ENCODE measurements around the gene CRTC3.
"Not testable (repeated sequence)": the region's sequence is repeated elsewhere in the genome, so short reads cannot be mapped to it uniquely, and the experiment has no call there.

Gene CRTC3

GRCh38 chr15:90500171-90500570, 29.6 kb upstream of the CRTC3 start:
- H3K4me3 ChIP-seq (ENCODE audit: control insufficient read depth, low read depth, low read length), result no peak overlapping the region
- no peak for DNase-seq (ENCODE audit: low read depth)
- TF ChIP-seq CTCF (conservative IDR thresholded peaks at IDR 0.05; ENCODE audit: control insufficient read depth, insufficient read depth, low read depth, low read length), result no peak

GRCh38 chr15:90501898-90502297, 27.8 kb upstream of the CRTC3 start:
- no peak for TF ChIP-seq CTCF (conservative IDR thresholded peaks at IDR 0.05; ENCODE audit: control insufficient read depth, insufficient read depth, low read depth, low read length)
- DNase-seq (ENCODE audit: low read depth), result no peak

DNA sequence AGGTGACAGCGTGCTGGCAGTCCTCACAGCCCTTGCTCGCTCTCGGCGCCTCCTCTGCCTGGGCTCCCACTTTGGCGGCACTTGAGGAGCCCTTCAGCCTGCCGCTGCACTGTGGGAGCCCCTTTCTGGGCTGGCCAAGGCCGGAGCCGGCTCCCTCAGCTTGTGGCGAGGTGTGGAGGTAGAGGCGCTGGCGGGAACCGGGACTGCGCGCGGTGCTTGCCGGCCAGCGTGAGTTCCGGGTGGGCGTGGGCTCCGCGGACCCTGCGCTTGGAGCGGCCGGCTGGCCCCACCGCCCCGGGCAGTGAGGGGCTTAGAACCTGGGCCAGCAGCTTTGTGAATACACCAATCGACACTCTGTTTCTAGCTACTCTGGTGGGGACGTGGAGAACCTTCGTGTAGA, 18.9 kb upstream of the CRTC3 start:
- not testable (repeated sequence) for H3K4me3 ChIP-seq (ENCODE audit: control insufficient read depth, low read depth, low read length); DNase-seq (ENCODE audit: low read depth)

More at GRCh38 chr15:90501898-90502297, 27.8 kb upstream of the CRTC3 start:
- H3K4me3 ChIP-seq (ENCODE audit: control insufficient read depth, low read depth, low read length), result no peak overlapping the region

- H3K4me3 ChIP-seq (ENCODE audit: control insufficient read depth, low read depth, low read length); DNase-seq (ENCODE audit: low read depth): not testable (repeated sequence)
Measured at GRCh38 chr15:90511211-90511618, 18.5 kb upstream of the CRTC3 start.

- no peak for TF ChIP-seq CTCF (conservative IDR thresholded peaks at IDR 0.05; ENCODE audit: control insufficient read depth, insufficient read depth, low read depth, low read length)
- H3K4me3 ChIP-seq (ENCODE audit: control insufficient read depth, low read depth, low read length), result no peak overlapping the region
Measured at GRCh38 chr15:90512276-90512675, 17.4 kb upstream of the CRTC3 start.

DNA sequence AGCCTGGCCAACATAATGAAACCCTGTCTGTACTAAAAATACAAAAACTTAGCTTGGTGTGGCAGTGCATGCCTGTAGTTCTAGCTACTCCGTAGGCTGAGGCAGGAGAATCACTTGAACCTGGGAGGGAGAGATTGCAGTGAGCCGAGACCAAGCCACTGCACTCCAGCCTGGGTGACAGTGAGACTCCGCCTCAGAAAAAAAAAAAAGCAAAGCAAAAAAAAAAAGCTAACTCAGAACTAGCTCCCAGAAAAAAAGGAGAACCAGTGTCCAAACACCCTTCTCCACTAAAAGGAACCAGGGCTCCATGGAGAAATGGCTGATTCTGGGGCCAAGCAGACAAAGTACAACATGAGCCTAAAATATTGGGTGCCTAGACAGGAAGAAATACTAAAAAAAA, 16.7 kb upstream of the CRTC3 start:
- no peak overlapping the region for H3K4me3 ChIP-seq (ENCODE audit: control insufficient read depth, low read depth, low read length)
- no peak for DNase-seq (ENCODE audit: low read depth)
- TF ChIP-seq CTCF (conservative IDR thresholded peaks at IDR 0.05; ENCODE audit: control insufficient read depth, insufficient read depth, low read depth, low read length), result no peak

More at GRCh38 chr15:90512276-90512675, 17.4 kb upstream of the CRTC3 start:
- DNase-seq (ENCODE audit: low read depth), result no peak

DNA sequence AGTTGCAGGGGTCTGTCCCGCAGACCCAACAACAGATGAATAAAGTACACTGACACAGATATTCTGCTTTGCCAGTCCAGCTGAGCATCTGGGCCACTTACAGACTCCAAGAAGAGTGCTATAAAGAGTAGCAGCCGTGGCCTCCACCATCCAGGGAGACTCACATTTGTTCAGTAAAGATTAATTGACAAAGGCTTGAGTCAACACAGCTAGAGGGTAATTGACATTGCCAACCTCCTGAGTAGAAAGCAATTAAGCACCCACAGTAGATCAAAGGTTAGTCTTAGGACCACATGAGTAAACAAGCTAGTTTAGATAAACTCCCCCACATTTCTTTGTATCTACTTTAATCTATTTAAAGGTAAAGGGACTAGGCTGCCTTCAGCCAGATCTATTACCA, 16.3 kb upstream of the CRTC3 start:
- H3K4me3 ChIP-seq (ENCODE audit: control insufficient read depth, low read depth, low read length), result no peak overlapping the region
- TF ChIP-seq CTCF (conservative IDR thresholded peaks at IDR 0.05; ENCODE audit: control insufficient read depth, insufficient read depth, low read depth, low read length), result no peak
- DNase-seq (ENCODE audit: low read depth), result no peak

DNA sequence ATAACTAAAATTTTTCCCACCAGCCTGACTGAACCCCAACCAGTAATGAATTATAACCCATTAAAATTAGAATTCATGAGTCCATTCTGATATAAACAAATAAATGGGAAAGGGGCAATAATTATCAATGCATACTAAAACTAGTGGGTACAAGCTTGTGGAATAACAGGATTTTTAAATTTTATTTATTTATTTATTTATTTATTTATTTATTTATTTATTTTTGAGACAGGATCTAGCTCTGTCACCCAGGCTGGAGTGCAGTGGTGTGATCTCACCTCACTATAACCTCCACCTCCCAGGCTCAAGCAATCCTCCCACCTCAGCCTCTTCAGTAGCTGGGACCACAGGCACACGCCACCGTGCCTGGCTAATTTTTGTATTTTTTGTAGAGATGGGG, 15.8 kb upstream of the CRTC3 start:
- DNase-seq (ENCODE audit: low read depth); H3K4me3 ChIP-seq (ENCODE audit: control insufficient read depth, low read depth, low read length): not testable (repeated sequence)
